SK-N-SH (cell line): Measurements from ENCODE around the gene SPRN. TPM values are rescaled to one million over a fixed set of nuclear protein-coding genes. Genes with fewer than 3 reads are reported as not detected.

Experiments used
- CTCF ChIA-PET: fragments of 300-600, 350-600 bp; formaldehyde crosslinking; extraction: SDS; loops from one replicate; lab custom pipeline; 2021; lab: Yijun Ruan, JAX
- POLR2A ChIA-PET: fragments of 350-600 bp; sonication (Branson Sonifier 250); formaldehyde crosslinking; extraction: SDS; loops from one replicate; lab custom pipeline; 2020; ENCODE audit warnings: antibody characterized with exemption, inconsistent platforms; lab: Yijun Ruan, JAX
- DNase-seq: peaks from one replicate; pipeline ENCODE4 v3.0.0; 2012
- H2AFZ ChIP-seq: fragments of 200-600 bp; sonication (generic); 2 replicates; pipeline ENCODE4 v1.8.1; 2016; ENCODE audit warnings: antibody characterized with exemption, mild to moderate bottlenecking, low read depth
- H3F3A ChIP-seq: fragments of 200-600 bp; sonication (generic); replicated peaks from 2 replicates; pipeline ENCODE3; 2016; ENCODE audit warnings: antibody characterized with exemption, mild to moderate bottlenecking; ENCODE audit not compliant: insufficient read depth
- H3K27ac ChIP-seq, 2 experiments: fragments of 200-500 bp in 1 of 2; fragments of 200-600 bp in 1 of 2; sonication (Bioruptor generic) in 1 of 2; sonication (generic), shearing (Covaris generic) in 1 of 2; 2 replicates each; pipeline versions ENCODE4 v1.5.1 to v1.6.1; 2014 to 2016; ENCODE audit warnings: low read depth in 2 of 2, inconsistent platforms in 1 of 2, low read length in 1 of 2, mild to moderate bottlenecking in 1 of 2, mixed read lengths in 1 of 2
- H3K27me3 ChIP-seq: fragments of 200-600 bp; sonication (generic), shearing (Covaris generic); 2 replicates; pipeline ENCODE4 v1.6.1; 2016; ENCODE audit warnings: mixed run types; ENCODE audit not compliant: insufficient read depth
- H3K36me3 ChIP-seq, 2 experiments: fragments of 200-500 bp in 1 of 2; fragments of 200-600 bp in 1 of 2; sonication (Bioruptor generic) in 1 of 2; sonication (generic) in 1 of 2; replicated peaks in 1 of 2; 2 replicates each; pipeline versions ENCODE3 to v1.5.1; 2014 to 2016; ENCODE audit warnings: low read length in 1 of 2, mild to moderate bottlenecking in 1 of 2; ENCODE audit not compliant: insufficient read depth in 2 of 2, control insufficient read depth in 1 of 2
- H3K4me1 ChIP-seq, 2 experiments: fragments of 200-500 bp in 1 of 2; fragments of 200-600 bp in 1 of 2; sonication (Bioruptor generic) in 1 of 2; sonication (generic), shearing (Covaris generic) in 1 of 2; 2 replicates each; pipeline versions ENCODE4 v1.5.1 to v1.6.1; 2014 to 2016; ENCODE audit warnings: low read depth in 1 of 2, low read length in 1 of 2, mixed run types in 1 of 2; ENCODE audit not compliant: insufficient read depth in 2 of 2, control insufficient read depth in 1 of 2
- H3K4me2 ChIP-seq: fragments of 200-600 bp; sonication (generic), shearing (Covaris generic); 2 replicates; pipeline ENCODE4 v1.6.1; 2017; ENCODE audit warnings: mixed run types
- H3K4me3 ChIP-seq, 2 experiments: fragments of 200-500 bp in 1 of 2; fragments of 200-600 bp in 1 of 2; sonication (Bioruptor generic) in 1 of 2; sonication (generic), shearing (Covaris generic) in 1 of 2; 2 replicates each; pipeline versions ENCODE4 v1.5.1 to v1.8.1; 2014 to 2016; ENCODE audit warnings: low read depth in 2 of 2, inconsistent platforms in 1 of 2, low read length in 1 of 2, mild to moderate bottlenecking in 1 of 2, mixed read lengths in 1 of 2, moderate library complexity in 1 of 2
- H3K79me2 ChIP-seq: fragments of 200-600 bp; sonication (generic); 2 replicates; pipeline ENCODE4 v1.8.1; 2017; ENCODE audit warnings: mild to moderate bottlenecking; ENCODE audit not compliant: insufficient read depth
- H3K9ac ChIP-seq: fragments of 200-600 bp; sonication (generic); 2 replicates; pipeline ENCODE4 v1.6.1; 2017; ENCODE audit warnings: mixed run types
- H3K9me2 ChIP-seq: fragments of 200-600 bp; sonication (generic); 2 replicates; pipeline ENCODE4 v1.6.1; 2017; ENCODE audit warnings: mixed run types
- H3K9me3 ChIP-seq: fragments of 200-600 bp; sonication (generic); 2 replicates; pipeline ENCODE4 v1.6.1; 2017; ENCODE audit warnings: mixed run types, mild to moderate bottlenecking, moderate library complexity
- H4K20me1 ChIP-seq: fragments of 200-600 bp; sonication (generic); 2 replicates; pipeline ENCODE4 v1.6.1; 2017; ENCODE audit warnings: mild to moderate bottlenecking, mixed run types; ENCODE audit not compliant: insufficient read depth
- FOSL2 ChIP-seq: IDR thresholded peaks from 2 replicates; pipeline ENCODE4 v1.4.0; 2012; ENCODE audit warnings: low read depth, mild to moderate bottlenecking, moderate library complexity, borderline replicate concordance
- FOXJ3 ChIP-seq: sonication (generic); formaldehyde crosslinking; IDR thresholded peaks from 2 replicates; pipeline ENCODE4 v1.5.1; 2020; ENCODE audit warnings: mild to moderate bottlenecking, missing genetic modification reagents
- IRF3 ChIP-seq: fragments of 150-350 bp; IDR thresholded peaks from 2 replicates; pipeline ENCODE4 v1.6.1; 2016; ENCODE audit warnings: mild to moderate bottlenecking, low read depth, low read length
- JUND ChIP-seq: IDR thresholded peaks from 2 replicates; pipeline ENCODE4 v1.4.0; 2012
- NFIC ChIP-seq: IDR thresholded peaks from 2 replicates; pipeline ENCODE4 v1.4.0; 2012; ENCODE audit warnings: borderline replicate concordance
- NRF1 ChIP-seq: IDR thresholded peaks from 2 replicates; pipeline ENCODE4 v1.6.1; 2012; ENCODE audit warnings: low read depth, mild to moderate bottlenecking, low read length
- PBX3 ChIP-seq: IDR thresholded peaks from 2 replicates; pipeline ENCODE4; 2012
- POLR2AphosphoS5 ChIP-seq: IDR thresholded peaks from 2 replicates; pipeline ENCODE4 v1.6.1; 2012; ENCODE audit warnings: low read depth, low read length
- RCOR1 ChIP-seq: fragments of 150-350 bp; IDR thresholded peaks from 2 replicates; pipeline ENCODE4 v1.6.1; 2017; ENCODE audit warnings: antibody characterized with exemption, low read length
- RFX5 ChIP-seq: IDR thresholded peaks from 2 replicates; pipeline ENCODE4 v1.6.1; 2012; ENCODE audit warnings: mild to moderate bottlenecking, improper control_type of control experiment, low read length
- SIN3A ChIP-seq: IDR thresholded peaks from 2 replicates; pipeline ENCODE4 v1.6.1; 2012; ENCODE audit warnings: low read depth, mild to moderate bottlenecking, low read length, moderate library complexity, borderline replicate concordance
- SMC3 ChIP-seq: IDR thresholded peaks from 2 replicates; pipeline ENCODE4 v1.6.1; 2012; ENCODE audit warnings: low read depth, low read length, improper control_type of control experiment
- TCF12 ChIP-seq: IDR thresholded peaks from 2 replicates; pipeline ENCODE4 v1.4.0; 2012
- TEAD4 ChIP-seq: IDR thresholded peaks from 2 replicates; pipeline ENCODE4 v1.4.0; 2012; ENCODE audit warnings: mild to moderate bottlenecking, borderline replicate concordance; ENCODE audit not compliant: insufficient read depth
- USF1 ChIP-seq: IDR thresholded peaks from 2 replicates; pipeline ENCODE4 v1.4.0; 2012; ENCODE audit warnings: low read depth, borderline replicate concordance
- USF2 ChIP-seq: fragments of 150-350 bp; IDR thresholded peaks from 2 replicates; pipeline ENCODE4 v1.6.1; 2017; ENCODE audit warnings: antibody characterized with exemption, low read length, low read depth, borderline replicate concordance
- WGBS: methylation state at CpG from one replicate; pipeline ENCODE4 v1.1.6; 2017; ENCODE audit warnings: low lambda C conversion rate; 5-methylcytosine and 5-hydroxymethylcytosine counted together
- polyA plus RNA-seq, 3 experiments: library from polyadenylated mRNA; depleted of rRNA; stranded (reverse); fragments of >200 nt; gene quantifications; 2 replicates each; pipeline ENCODE4 v1.2.3, GENCODE V29; 2012

SPRN gene
- polyA plus RNA-seq, 1 of the 3 experiments (the other 2 are of a cell fraction), result 1.2 TPM

GRCh38 chr10:133405272-133405671 is 19.2 kb downstream of the SPRN start (continued):
- TF ChIP-seq NRF1 (no peak), USF1 (no peak), TCF12 (peak; percentile 27; the same call in 1 of the 2 replicates)

- no peaks in the 10 kb centered on the region for H3K27me3 ChIP-seq
- H2AFZ ChIP-seq, result no peak overlapping the region
- DNase-seq, result no peak
- 91% methylated on average over 5 of the region's 5 CpGs for WGBS
- H3F3A ChIP-seq, result peaks cover 18% of the 10 kb centered on the region
- H3K27ac ChIP-seq, result no peak overlapping the region
- CTCF ChIA-PET, result no interaction called here
- POLR2A ChIA-PET, result no interaction called here
- no peak overlapping the region for H3K4me2 ChIP-seq
- no peak overlapping the region for H3K4me3 ChIP-seq
- TF ChIP-seq POLR2AphosphoS5 (no peak), IRF3 (no peak)
- TF ChIP-seq, all 33 proteins: peak for 0
- no peaks in the 10 kb centered on the region for H3K9me2 ChIP-seq
- no peaks in the 10 kb centered on the region for H3K9me3 ChIP-seq
- H3K4me1 ChIP-seq, result peaks cover 0 to 12% of the 10 kb centered on the region in 2 experiments; a peak in 3 of 4 replicates
- no peak overlapping the region for H3K9ac ChIP-seq
- H4K20me1 ChIP-seq, result peaks cover 13% of the 10 kb centered on the region; the same call in 1 of the 2 replicates
- peaks cover 36 to 56% of the 10 kb centered on the region in 2 experiments for H3K36me3 ChIP-seq
- H3K79me2 ChIP-seq, result peaks cover 48% of the 10 kb centered on the region
Measured at GRCh38 chr10:133403784-133404183, 20.6 kb downstream of the SPRN start.

GRCh38 chr10:133403359-133403758 is 21.1 kb downstream of the SPRN start:
- Histone ChIP-seq H4K20me1 (peaks cover 13% of the 10 kb centered on the region; the same call in 1 of the 2 replicates), H3F3A (peaks cover 18% of the 10 kb centered on the region), H3K9me2 (no peaks in the 10 kb centered on the region), H3K27me3 (no peaks in the 10 kb centered on the region), H3K4me2 (no peak overlapping the region), H2AFZ (no peak overlapping the region), H3K4me3 (no peak overlapping the region), H3K27ac (no peak overlapping the region), H3K4me1 (peaks cover 0 to 12% of the 10 kb centered on the region in 2 experiments; a peak in 3 of 4 replicates)
- 87% methylated on average over 16 of the region's 16 CpGs for WGBS
- no peak for TF ChIP-seq FOXJ3 (CRISPR knock-in tag)
- no peak for TF ChIP-seq POLR2AphosphoS5
- TF ChIP-seq SIN3A, result no peak
- no peak for TF ChIP-seq FOSL2
- no peak for TF ChIP-seq USF2
- TF ChIP-seq TEAD4, result no peak
- no peak for TF ChIP-seq JUND
- no peak for TF ChIP-seq RFX5
- TF ChIP-seq TCF12, result no peak
- no peak for TF ChIP-seq RCOR1
- TF ChIP-seq NRF1, result no peak
- no peak for TF ChIP-seq SMC3
- no peak for TF ChIP-seq PBX3
- TF ChIP-seq NFIC, result no peak
- TF ChIP-seq, all 33 proteins: peak for 0
- ChIA-PET CTCF (no interaction called here), POLR2A (no interaction called here)
- peaks cover 33 to 56% of the 10 kb centered on the region in 2 experiments for H3K36me3 ChIP-seq
- H3K9me3 ChIP-seq, result no peaks in the 10 kb centered on the region
- H3K9ac ChIP-seq, result no peak overlapping the region
- peaks cover 48% of the 10 kb centered on the region for H3K79me2 ChIP-seq
- DNase-seq, result no peak
